Adrenal gland (tissue), 5 donors: ENCODE data around the gene SLC41A1.

Experiments
- CTCF ChIP-seq, 6 experiments: fragments of 450-650 bp in 4 of 6; fragments of 200-600 bp in 2 of 6; sonication (generic) in 1 of 6; IDR thresholded peaks; 1 replicate in 5 of 6; 2 replicates in 1 of 6; pipeline versions ENCODE4 v1.5.1 to v1.8.0; 2016 to 2021; ENCODE audit warnings: antibody characterized with exemption in 6 of 6, mild to moderate bottlenecking in 2 of 6, moderate library complexity in 1 of 6
- POLR2A ChIP-seq, 2 donors: fragments of 450-650 bp; IDR thresholded peaks; one replicate each; pipeline ENCODE4 v1.6.1; 2017; ENCODE audit warnings: antibody characterized with exemption in 2 of 2, mild to moderate bottlenecking in 2 of 2, moderate library complexity in 1 of 2
- donor health status: DM: no; HTN: no; CAD: no.

GRCh38 chr1:205842229-205842628 is 29.2 kb upstream of the SLC41A1 start:
- TF ChIP-seq CTCF (IDR thresholded peaks at IDR 0.05) (no peak), POLR2A (IDR thresholded peaks at IDR 0.05) (no peak)
